HG02885 (cell line): ENCODE data around the gene FAP.

Experiments
- ATAC-seq: cut with Tn5 transposase; IDR thresholded peaks from one replicate; pipeline ENCODE4 v1.9.1; 2021; ENCODE audit warnings: mild to moderate bottlenecking; ENCODE audit not compliant: unreplicated experiment, poor library complexity

Gene FAP, protein sequence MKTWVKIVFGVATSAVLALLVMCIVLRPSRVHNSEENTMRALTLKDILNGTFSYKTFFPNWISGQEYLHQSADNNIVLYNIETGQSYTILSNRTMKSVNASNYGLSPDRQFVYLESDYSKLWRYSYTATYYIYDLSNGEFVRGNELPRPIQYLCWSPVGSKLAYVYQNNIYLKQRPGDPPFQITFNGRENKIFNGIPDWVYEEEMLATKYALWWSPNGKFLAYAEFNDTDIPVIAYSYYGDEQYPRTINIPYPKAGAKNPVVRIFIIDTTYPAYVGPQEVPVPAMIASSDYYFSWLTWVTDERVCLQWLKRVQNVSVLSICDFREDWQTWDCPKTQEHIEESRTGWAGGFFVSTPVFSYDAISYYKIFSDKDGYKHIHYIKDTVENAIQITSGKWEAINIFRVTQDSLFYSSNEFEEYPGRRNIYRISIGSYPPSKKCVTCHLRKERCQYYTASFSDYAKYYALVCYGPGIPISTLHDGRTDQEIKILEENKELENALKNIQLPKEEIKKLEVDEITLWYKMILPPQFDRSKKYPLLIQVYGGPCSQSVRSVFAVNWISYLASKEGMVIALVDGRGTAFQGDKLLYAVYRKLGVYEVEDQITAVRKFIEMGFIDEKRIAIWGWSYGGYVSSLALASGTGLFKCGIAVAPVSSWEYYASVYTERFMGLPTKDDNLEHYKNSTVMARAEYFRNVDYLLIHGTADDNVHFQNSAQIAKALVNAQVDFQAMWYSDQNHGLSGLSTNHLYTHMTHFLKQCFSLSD

DNA sequence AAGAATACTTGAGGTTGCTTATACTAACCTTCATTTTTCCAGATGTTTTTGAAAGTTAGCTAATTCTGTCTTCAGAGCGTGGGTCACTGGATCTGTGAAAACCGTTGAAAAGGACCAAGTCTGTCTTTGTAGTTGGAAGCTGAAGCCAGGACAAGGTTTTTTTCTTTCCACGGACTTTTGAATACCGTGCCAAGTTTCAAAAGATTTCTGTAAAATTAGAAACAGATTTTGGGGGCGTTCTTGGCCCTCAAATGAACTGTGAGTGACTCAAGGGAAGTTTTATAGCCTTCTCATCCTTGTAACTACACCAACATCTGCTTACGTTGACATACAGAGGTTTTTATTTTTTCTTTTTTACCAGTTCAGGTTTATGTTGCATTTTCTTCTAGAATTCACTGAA, at the start of gene FAP:
TSS of gene FAP (minus strand) at position 152 of the 400 bp plus-strand sequence. CDS start at position 34, 118 bp downstream.
- ATAC-seq = no peak

DNA sequence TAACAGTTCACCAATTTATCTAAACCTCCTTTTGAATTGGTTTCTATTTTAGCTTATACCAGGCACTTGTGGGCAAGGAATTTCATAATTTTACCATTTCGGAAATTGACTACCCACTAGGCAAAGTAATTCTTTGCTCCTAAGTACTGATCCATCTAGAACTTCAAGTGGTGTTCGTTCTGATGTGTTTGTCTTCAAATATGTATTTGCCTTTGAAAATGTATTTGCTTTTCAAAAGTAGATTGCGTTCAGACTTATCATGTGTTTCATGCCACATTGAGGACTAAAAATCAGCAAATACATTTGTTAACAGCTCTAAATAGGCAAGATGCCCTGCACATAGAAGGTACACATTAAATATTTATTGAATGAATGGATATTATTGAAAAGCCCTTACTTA, 48.5 kb upstream of the FAP start:
- no peak for ATAC-seq

DNA sequence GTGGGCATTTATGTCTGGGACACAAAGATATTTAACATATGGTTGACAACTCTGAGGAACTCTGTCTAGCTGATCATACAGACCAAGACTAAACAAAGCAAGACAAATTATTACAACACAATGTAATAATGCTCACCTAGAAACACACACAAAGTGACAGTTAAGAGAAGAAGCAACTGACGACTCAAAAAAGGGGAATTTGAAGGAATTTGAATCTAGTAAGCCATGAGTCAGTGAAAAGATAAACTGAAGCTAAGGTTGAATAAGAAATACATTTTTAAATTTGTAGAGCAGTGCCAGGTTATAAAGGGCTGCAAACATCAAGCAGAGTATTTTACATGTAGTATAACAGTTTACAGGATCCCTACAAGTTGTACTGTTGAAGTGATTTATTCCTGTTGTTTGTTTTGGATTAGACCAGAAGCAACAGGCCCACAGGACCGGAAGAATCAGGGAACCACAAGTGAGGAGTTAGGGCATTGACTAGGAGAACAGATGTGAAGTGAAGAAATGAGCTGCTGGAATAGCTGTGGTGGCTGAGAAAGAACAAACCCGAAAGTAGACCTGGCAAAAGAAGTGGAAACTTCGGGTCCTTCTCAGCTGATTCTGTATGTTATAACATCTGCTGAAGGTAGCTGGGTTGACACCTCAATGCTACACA, 39.6 kb upstream of the FAP start:
- no peak for ATAC-seq

DNA sequence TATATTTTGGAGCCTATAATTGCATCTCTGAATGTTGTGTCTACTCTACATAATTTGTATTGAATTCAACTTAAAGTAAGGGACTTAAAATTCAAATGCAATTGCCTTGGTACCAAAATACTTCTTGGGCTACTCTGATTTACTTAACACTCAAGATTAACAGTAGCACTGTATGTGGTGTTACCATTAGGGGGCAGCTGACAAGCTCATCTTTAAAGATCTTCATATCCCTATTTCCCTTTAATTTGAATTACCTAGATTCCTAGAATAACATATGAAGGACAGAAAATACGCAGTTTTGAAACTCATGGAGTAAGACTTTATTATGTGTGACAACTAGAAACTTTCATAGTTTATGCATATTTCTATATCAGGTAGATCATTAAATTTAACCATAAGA, 37.4 kb upstream of the FAP start:
- ATAC-seq = no peak

DNA sequence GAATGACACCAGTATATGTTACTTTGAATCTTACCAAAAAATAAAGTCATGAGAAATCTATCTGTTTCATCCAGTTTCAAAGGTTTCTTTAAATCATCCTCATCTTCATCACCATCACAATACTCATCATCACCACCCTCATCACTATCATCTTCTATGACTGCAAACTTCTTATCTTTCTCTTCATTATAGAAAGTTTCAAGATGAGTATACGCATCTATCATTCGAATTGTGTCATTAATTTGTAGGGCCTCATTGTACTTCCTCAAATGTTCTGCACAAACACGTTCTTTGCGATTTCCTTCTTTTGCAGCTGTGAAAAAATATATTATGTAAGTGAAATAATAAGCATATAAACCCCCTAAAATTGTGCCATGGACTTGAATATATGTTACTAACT, 34.1 kb upstream of the FAP start:
- no peak for ATAC-seq

DNA sequence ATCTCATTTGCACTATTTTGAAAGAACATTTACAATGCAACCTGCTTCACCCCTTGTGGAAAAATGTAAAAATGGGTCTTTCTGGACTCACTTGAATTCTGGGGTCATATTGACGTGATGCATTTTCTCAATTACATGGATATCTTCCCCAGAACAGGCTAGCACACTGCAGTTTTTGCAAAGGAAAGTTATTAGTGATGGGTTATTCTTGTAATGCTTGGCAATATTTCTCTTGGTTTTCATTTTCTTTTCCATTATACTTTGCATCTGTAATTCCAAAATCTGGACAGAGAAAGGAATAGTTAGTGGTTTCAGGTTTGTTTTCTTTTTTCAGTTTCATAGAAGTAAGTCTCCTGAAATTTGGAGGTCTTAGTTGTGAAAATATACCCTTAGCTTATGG, 24.8 kb upstream of the FAP start:
- no peak for ATAC-seq

DNA sequence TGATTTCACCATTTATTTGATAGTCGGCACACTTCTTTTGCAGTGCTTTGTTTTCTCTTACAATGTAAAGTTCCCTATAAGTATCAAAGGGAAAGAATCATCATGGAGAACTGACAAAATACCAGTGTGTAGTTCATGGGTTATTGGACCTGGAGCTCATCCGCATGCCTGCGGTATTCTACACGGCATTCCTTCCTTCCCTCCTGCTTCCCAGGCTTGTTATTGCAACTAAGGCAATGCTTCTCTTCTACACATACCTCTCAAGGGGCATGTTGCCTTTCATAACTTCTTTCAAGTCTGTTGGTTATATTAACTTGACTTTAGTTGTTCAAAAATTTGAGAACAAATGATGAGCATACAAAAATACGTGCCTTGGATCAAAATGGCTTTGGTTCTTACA, 24.3 kb upstream of the FAP start:
- no peak for ATAC-seq

DNA sequence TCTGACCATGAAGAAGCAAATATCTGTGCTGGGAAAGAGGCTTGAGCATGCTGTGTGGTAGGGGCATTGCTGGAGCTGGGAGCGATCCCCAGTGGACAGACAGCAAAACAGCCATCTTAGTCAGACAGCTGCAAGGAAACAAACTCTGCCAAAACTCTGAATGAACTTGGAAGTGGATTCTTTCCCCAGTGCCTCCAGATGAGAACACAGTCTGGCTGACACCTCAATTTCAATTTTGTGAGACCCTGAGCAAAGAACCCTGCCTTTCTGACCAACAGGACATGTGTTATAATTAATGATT, 23.2 kb upstream of the FAP start:
- no peak for ATAC-seq

DNA sequence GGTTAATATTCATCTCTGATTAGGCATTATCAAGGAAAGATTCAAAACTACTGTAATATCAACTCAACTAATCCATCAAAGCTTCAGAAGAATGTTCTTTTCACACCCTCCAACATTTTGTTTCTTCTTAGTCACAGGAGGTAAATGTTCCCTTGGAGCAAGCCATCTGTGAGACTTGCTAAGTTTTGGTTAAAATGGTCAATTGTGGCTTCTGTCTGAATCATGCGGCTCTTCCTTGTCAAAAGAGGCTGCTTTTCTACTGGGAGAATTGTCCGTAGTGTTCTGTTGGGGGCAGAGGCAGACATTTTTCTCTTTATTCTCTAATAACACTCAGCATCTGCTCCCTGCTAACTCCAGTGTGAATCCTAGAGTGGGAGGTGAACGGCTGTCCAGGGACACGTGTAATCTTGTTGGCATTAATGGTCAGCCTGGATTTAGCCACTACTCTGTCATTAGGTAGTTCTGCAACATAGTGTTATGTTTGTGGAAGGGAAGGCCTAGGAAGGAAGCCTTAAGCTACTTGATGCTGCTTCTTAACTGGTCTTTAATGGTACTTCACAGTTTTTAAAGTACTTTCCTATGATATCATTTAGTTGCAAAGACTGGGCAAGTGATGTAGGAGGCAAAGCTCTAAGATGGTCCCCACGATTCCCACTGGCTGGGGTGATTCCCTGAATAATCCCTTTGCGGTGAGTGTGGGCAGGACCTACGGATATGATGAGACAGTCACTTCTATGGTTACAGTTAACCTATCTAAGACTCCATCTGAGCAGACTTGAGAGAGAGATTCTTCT, 22.6 kb upstream of the FAP start:
- ATAC-seq = no peak

DNA sequence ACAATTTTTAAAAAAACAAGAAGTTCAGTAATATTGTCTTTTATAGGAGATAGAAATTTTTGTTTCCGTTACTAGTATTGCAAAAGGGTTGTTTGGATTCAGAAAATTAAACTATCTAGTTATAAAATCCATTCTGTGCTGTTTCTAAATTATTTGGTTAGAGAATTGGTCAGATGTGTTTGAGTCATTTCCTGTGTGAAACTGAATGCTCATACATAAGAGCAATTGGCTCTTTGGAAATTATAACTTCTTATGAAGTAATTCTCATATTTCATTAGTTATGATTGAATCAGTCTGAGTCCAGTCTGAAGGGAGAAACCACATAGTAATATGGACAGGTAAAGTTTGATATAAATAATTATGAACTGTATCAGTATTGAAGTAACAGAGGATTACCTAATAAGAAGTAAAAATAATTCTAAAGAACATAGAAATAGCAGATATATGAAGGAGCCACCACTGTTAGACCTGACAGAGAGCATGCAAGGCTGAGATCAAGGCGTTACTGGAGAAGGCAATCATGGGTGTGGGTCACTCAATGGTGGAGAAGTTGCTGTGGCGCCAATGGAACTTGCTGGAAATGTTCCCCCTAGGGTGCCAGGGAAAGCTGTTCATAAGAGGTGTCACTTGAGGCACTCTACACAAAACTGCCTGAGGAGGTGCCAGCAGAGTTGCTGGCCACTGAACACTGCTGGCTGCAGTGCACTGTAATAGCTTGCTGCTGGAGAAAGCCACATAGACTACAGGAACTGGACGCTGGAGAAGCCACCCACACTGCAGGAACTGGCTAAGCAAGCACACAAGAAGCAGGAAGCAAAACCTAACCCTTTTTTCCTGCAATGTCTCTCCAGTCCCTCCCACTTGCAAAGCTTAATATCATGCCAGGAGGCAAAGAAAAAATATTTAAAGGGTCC, 18.0 kb upstream of the FAP start:
- ATAC-seq = peak; percentile 63

DNA sequence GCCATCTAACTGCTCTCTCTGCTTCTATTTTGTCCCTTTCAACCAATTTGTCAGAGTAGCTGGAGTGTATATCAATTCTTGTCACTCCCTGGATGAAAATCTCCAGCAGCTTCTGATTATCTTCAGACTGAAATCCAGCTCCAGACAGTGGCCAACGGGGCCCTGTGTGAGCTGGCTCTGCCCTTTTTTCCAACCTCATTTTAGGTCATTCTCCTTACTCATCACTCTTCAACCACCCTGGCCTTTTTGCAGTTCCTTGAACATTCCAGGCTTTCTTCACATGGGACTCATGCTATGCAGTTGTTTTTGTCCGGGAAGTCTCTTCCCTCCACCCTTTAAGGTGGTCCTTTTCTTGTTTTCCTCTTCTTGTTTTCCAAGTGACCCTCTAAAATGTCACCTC, 15.4 kb upstream of the FAP start:
- ATAC-seq = no peak

DNA sequence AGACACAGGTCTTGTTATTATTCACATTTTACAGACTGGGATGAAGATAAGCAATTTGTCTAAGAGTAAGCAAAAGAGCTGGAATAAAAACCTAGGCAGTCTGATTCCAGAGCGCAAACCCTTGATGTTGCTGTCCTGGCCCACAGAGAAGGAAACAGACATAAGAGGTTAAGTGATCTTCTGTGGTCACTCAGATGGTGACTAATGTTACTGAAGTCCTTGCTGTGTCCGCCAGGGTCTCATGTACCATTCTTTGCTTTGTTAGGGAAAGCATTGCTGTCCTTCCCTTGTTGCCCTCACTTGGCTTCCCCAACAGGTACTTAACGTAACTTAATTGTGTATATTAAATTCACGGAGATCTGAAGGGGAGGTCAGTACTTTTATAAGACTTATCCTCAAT, 14.9 kb upstream of the FAP start:
- no peak for ATAC-seq

DNA sequence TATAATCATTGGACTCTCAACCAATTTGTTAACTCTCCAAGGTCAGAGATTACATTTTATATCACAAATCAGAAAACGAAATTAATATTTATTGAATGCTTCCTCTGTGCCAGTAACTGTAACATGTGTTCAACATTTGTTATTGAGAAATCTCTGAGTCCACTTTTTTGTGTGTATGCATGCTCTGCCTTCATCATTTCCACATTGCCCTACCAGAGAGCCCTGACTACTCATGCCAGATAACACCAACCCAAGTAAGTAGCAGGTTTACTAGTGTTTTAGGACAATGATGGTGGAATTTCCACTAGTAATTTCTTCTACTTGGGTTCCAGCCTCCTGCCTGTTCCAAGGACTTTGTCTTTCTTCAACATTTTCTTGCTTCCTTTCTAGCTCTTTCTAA, 14.2 kb upstream of the FAP start:
- ATAC-seq = no peak

DNA sequence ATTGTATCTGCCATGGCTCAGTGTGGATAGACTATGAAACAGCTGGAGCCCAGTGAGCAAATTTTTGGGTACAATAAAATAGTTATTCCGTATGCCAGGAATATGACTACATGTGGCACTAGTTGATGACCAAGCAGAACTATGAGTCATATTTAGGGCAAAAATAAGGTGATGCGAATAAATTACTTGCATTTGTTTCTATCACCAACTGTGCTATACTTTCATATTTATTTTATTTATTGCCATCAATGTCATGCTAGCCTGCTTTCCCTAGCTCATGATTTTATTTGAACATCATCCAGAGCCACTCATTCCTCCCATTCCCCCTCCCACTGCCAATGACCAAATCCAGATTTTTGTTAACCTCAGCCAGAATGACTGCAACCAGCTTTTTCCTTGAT, 13.3 kb upstream of the FAP start:
- ATAC-seq = no peak

DNA sequence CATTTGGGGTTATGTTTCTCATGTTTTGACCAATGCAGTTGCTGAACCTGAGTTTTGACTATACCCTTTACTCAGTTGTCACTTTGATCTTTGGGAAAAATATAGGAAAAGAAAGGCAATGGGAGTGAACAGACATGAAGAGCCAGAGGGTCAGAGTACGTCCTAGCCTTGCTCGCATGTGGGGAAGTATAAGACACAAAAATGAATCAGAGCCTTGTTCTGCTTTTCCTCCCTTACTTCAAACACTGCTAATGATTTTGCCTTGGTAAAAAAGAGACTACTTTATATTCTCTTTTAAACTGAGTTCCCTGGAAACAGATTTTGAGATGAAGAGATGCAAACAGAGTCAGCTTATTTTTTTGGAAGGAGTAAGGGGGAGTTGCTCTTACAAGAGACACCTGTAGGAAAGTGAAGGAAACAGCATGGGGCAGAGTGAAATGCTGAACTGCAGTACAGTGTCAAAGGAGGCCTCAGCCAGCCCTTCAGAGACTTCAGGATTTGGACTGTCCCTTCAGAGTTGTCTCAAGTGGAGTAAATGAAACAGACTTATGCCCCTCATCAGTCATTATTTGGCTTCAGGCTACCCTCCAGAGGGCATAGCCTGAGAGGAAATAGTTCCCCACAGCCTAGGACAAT, 11.1 kb upstream of the FAP start:
- ATAC-seq = no peak

DNA sequence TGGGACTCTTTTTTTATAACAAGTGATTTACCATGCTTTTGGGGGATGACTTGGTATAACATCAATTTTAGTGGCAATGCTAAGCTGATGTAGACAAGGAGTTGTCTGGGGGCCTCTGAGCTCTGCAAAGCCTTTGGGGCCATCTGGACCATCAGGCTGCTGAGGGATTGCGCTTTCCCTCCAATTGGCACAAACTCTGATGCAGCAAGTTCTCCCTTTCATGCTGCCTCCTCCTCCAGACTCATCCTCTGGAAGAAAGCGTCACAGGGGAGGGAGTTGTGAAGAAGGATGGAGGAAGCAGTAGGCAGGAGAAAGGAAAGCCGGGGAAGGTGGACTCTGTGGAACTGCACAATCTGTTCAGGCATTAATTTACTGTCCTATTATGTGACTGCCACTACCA, 10.2 kb upstream of the FAP start:
- ATAC-seq = no peak

DNA sequence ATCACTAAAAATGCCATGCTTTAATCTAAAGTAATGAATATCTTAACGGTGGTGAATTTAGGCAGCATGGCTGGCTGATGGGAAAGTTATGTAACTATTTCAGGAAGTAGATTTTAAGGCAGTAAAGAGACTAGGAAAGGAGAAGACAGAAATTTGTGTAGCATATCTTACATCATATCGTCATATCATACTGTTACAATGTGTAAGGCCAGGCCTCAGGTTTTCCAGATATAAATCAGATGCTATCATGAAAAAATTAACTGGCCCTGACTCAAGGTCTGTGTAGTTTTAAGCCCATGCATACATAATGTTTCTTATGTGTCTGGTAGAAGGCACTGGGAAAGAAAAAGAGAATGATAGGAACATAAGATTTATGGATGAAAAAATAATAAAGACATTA, 8.9 kb upstream of the FAP start:
- ATAC-seq = no peak

DNA sequence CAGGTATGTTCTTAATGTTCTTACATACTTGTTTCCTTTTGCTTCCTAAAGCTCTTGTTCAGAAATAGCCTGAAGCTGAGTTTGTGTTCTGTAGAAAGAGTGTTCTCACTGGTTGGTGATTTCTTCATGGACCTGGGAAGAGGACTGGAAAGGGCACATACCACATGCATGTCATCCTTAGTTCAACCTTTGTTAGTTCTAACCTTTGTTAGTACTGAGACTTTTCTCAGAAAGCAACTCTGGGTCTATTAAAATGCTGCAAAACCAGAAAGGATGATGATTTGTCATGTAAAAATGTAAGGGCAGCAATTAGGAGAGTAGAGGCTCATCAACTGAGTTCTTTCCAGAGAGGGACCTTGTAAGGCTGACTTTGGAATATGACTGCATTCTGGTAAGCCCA, 2.5 kb upstream of the FAP start:
- ATAC-seq = no peak

DNA sequence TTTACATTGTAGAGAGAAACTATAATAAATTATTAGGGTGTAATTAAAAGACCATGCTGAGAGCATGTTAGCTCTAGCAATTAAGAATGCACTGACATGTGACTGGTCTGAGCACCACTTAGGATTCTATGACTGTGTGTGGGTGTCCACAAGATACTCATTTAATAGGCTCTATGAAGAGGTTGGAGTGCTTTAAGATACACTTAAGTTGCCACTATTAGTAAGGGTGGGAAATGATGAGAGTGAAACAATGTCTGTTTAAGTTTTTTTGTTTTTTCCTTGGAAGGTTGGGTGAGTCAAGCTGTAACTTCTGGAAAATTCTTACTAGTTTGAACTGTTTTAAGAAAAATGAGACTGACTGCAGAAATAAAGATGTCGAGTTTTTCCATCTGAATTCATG, 1.8 kb upstream of the FAP start:
- no peak for ATAC-seq
